IMR-90 (cell line): ENCODE data around the gene TRAP1. TPM values are rescaled to one million over a fixed set of nuclear protein-coding genes. Genes with fewer than 3 reads are reported as not detected.

Source experiments
- ATAC-seq: fragments of 200-7000 bp; cut with Tn5 transposase; 2 replicates; pipeline ENCODE4 v1.9.1; 2020; ENCODE audit warnings: low read depth, mild to moderate bottlenecking, moderate library complexity
- BruUV-seq: library from RNA; stranded (reverse); fragments of 400-500 nt; replicated peaks from 2 replicates; lab custom pipeline; 2021; lab: Mats Ljungman, UMichigan
- CTCF ChIA-PET: fragments of 300-600 bp; formaldehyde crosslinking; extraction: SDS; loops from one replicate; lab custom pipeline; 2021; ENCODE audit warnings: antibody characterized with exemption; lab: Yijun Ruan, JAX
- POLR2A ChIA-PET: fragments of 300-600 bp; sonication (Branson Sonifier 250); formaldehyde crosslinking; loops from one replicate; lab custom pipeline; 2022; ENCODE audit warnings: antibody characterized with exemption; ENCODE audit not compliant: unreplicated experiment; lab: Charles Lee
- DNase-seq: peaks from one replicate; pipeline ENCODE4 v3.0.0; 2013
- H2AFZ ChIP-seq: replicated peaks from 2 replicates; pipeline ENCODE3; 2013; ENCODE audit warnings: low read length, mild to moderate bottlenecking; ENCODE audit not compliant: poor library complexity
- H2AK5ac ChIP-seq: 2 replicates; pipeline ENCODE4 v1.6.1; 2013; ENCODE audit warnings: low read depth, low read length, inconsistent platforms
- H2AK9ac ChIP-seq: replicated peaks from 2 replicates; pipeline ENCODE3; 2013; ENCODE audit warnings: mild to moderate bottlenecking, low read depth, low read length, moderate library complexity; ENCODE audit not compliant: poor library complexity
- H2BK120ac ChIP-seq: 2 replicates; pipeline ENCODE4 v1.6.1; 2013; ENCODE audit warnings: low read depth, low read length, inconsistent platforms
- H2BK15ac ChIP-seq: 3 replicates; pipeline ENCODE4 v1.6.1; 2013; ENCODE audit warnings: low read depth, low read length, inconsistent platforms
- H2BK20ac ChIP-seq: 2 replicates; pipeline ENCODE4 v1.6.1; 2013; ENCODE audit warnings: low read depth, mild to moderate bottlenecking, inconsistent platforms, low read length, moderate library complexity
- H2BK5ac ChIP-seq: 2 replicates; pipeline ENCODE4 v1.6.1; 2013; ENCODE audit warnings: mild to moderate bottlenecking, low read depth, low read length, inconsistent platforms; ENCODE audit not compliant: poor library complexity, severe bottlenecking
- H3K14ac ChIP-seq: replicated peaks from 2 replicates; pipeline ENCODE4 v1.6.1; 2013; ENCODE audit warnings: low read depth, low read length, inconsistent platforms
- H3K18ac ChIP-seq: 2 replicates; pipeline ENCODE4 v1.6.1; 2013; ENCODE audit warnings: low read depth, low read length, control low read depth
- H3K23ac ChIP-seq: 2 replicates; pipeline ENCODE4 v1.6.1; 2013; ENCODE audit warnings: low read depth, low read length, inconsistent platforms
- H3K27ac ChIP-seq: 2 replicates; pipeline ENCODE4 v1.5.1; 2013; ENCODE audit warnings: mild to moderate bottlenecking, control low read depth, low read length; ENCODE audit not compliant: insufficient read depth
- H3K27me3 ChIP-seq: 2 replicates; pipeline ENCODE4 v1.6.1; 2013; ENCODE audit warnings: low read length; ENCODE audit not compliant: control insufficient read depth, insufficient read depth
- H3K36me3 ChIP-seq: 2 replicates; pipeline ENCODE4 v1.6.1; 2013; ENCODE audit warnings: low read length, mixed read lengths; ENCODE audit not compliant: control insufficient read depth, insufficient read depth
- H3K4ac ChIP-seq: 2 replicates; pipeline ENCODE4 v1.6.1; 2013; ENCODE audit warnings: low read depth, low read length, inconsistent platforms
- H3K4me1 ChIP-seq: 2 replicates; pipeline ENCODE4 v1.6.1; 2013; ENCODE audit warnings: low read length, mixed read lengths; ENCODE audit not compliant: control insufficient read depth, insufficient read depth
- H3K4me2 ChIP-seq: 2 replicates; pipeline ENCODE4 v1.6.1; 2013; ENCODE audit warnings: low read depth, mild to moderate bottlenecking, control low read depth, low read length, moderate library complexity
- H3K4me3 ChIP-seq: 2 replicates; pipeline ENCODE4 v1.5.1; 2013; ENCODE audit warnings: low read depth, mild to moderate bottlenecking, control low read depth, low read length, moderate library complexity; ENCODE audit not compliant: insufficient read depth
- H3K56ac ChIP-seq: 2 replicates; pipeline ENCODE4 v1.6.1; 2013; ENCODE audit warnings: low read length, inconsistent platforms; ENCODE audit not compliant: insufficient read depth; ENCODE audit errors: extremely low read depth
- H3K79me1 ChIP-seq, 2 experiments: 2 replicates each; pipeline ENCODE4 v1.6.1; 2013; ENCODE audit warnings: low read length in 2 of 2, inconsistent platforms in 1 of 2, low read depth in 1 of 2
- H3K9ac ChIP-seq: 2 replicates; pipeline ENCODE4 v1.6.1; 2013; ENCODE audit warnings: low read depth, low read length, control low read depth
- H3K9me1 ChIP-seq: 2 replicates; pipeline ENCODE4 v1.6.1; 2013; ENCODE audit warnings: low read length, inconsistent platforms; ENCODE audit not compliant: insufficient read depth
- H3K9me3 ChIP-seq: 2 replicates; pipeline ENCODE4 v1.6.1; 2013; ENCODE audit warnings: low read length; ENCODE audit not compliant: control insufficient read depth, insufficient read depth
- H4K20me1 ChIP-seq: 2 replicates; pipeline ENCODE4 v1.6.1; 2013; ENCODE audit warnings: low read length, inconsistent platforms; ENCODE audit not compliant: insufficient read depth
- H4K5ac ChIP-seq: 2 replicates; pipeline ENCODE4 v1.6.1; 2013; ENCODE audit warnings: mild to moderate bottlenecking, low read depth, low read length, control low read depth
- H4K8ac ChIP-seq, 2 experiments: 2 replicates each; pipeline ENCODE4 v1.6.1; 2013; ENCODE audit warnings: low read depth in 2 of 2, low read length in 2 of 2, control low read depth in 1 of 2, inconsistent platforms in 1 of 2
- H4K91ac ChIP-seq: 2 replicates; pipeline ENCODE4 v1.6.1; 2013; ENCODE audit warnings: low read depth, low read length, inconsistent platforms; ENCODE audit not compliant: insufficient read depth
- BHLHE40 ChIP-seq: fragments of 150-350 bp; IDR thresholded peaks from 2 replicates; pipeline ENCODE4 v1.6.1; 2016; ENCODE audit warnings: mild to moderate bottlenecking, low read depth, low read length
- CEBPB ChIP-seq: IDR thresholded peaks from 2 replicates; pipeline ENCODE4 v1.6.1; 2012; ENCODE audit warnings: low read depth, low read length, improper control_type of control experiment
- CHD1 ChIP-seq: IDR thresholded peaks from 2 replicates; pipeline ENCODE4 v1.6.1; 2012; ENCODE audit warnings: low read depth, low read length, improper control_type of control experiment
- ELK1 ChIP-seq: fragments of 150-350 bp; IDR thresholded peaks from 2 replicates; pipeline ENCODE4 v1.6.1; 2016; ENCODE audit warnings: low read depth, mild to moderate bottlenecking, low read length, moderate library complexity, borderline replicate concordance
- FOS ChIP-seq: fragments of 150-350 bp; IDR thresholded peaks from 2 replicates; pipeline ENCODE4 v1.6.1; 2016; ENCODE audit warnings: low read depth, low read length
- MXI1 ChIP-seq: IDR thresholded peaks from 2 replicates; pipeline ENCODE4 v1.6.1; 2012; ENCODE audit warnings: low read depth, mild to moderate bottlenecking, low read length, moderate library complexity, borderline replicate concordance
- NFE2L2 ChIP-seq: fragments of 150-350 bp; IDR thresholded peaks from 2 replicates; pipeline ENCODE4 v1.6.1; 2016; ENCODE audit warnings: low read depth, mild to moderate bottlenecking, low read length
- POLR2A ChIP-seq: IDR thresholded peaks from 2 replicates; pipeline ENCODE4 v1.6.1; 2012; ENCODE audit warnings: mild to moderate bottlenecking, low read depth, low read length
- RAD21 ChIP-seq: IDR thresholded peaks from 2 replicates; pipeline ENCODE4 v1.6.1; 2012; ENCODE audit warnings: low read length, improper control_type of control experiment
- SMC3 ChIP-seq: fragments of 150-350 bp; IDR thresholded peaks from 2 replicates; pipeline ENCODE4 v1.6.1; 2016; ENCODE audit warnings: low read depth, mild to moderate bottlenecking, antibody characterized with exemption, low read length, moderate library complexity
- WGBS, 2 experiments: methylation state at CpG; one replicate each; pipeline versions ENCODE4 v1.1.5 to v1.1.7; 2013; ENCODE audit warnings: missing lambda C conversion rate in 2 of 2; ENCODE audit not compliant: insufficient read length in 1 of 2; ENCODE audit errors: extremely low coverage in 2 of 2; 5-methylcytosine and 5-hydroxymethylcytosine counted together
- dilution Hi-C: fragments of 300-500 bp; cut with HindIII; formaldehyde crosslinking; loops from one replicate; pipeline ENCODE4 v1.14.3; 2018; ENCODE audit warnings: low sequenced_read_pairs; ENCODE audit not compliant: unreplicated experiment
- in situ Hi-C: fragments of 300-500 bp; cut with MboI; formaldehyde crosslinking; loops from 3 replicates; pipeline ENCODE4 v1.14.3; 2019; ENCODE audit warnings: low sequenced_read_pairs, inconsistent platforms, mixed read lengths
- intact Hi-C: fragments of 100-400 bp; cut with micrococcal nuclease; formaldehyde crosslinking; loops from 2 replicates; pipeline ENCODE4 v1.10.0; 2022
- polyA plus RNA-seq, 3 experiments: library from polyadenylated mRNA; depleted of rRNA; stranded (reverse); fragments of >200 nt; gene quantifications; 2 replicates each; pipeline ENCODE4 v1.2.3, GENCODE V29; 2012; ENCODE audit warnings: low replicate concordance in 1 of 3
- total RNA-seq: library from RNA; depleted of rRNA; stranded (reverse); fragments of >200 nt; gene quantifications from 2 replicates; pipeline ENCODE4 v1.2.3, GENCODE V29; 2012
- TF ChIP-seq, protein P1 (sequence below): fragments of 150-350 bp; IDR thresholded peaks from 2 replicates; pipeline ENCODE4 v1.6.1; 2017; ENCODE audit warnings: mild to moderate bottlenecking, antibody characterized with exemption, low read length, low read depth

Gene TRAP1
- total and polyA plus RNA-seq, 2 of the 4 experiments (the other 2 are of a cell fraction), result 139 to 145 TPM

GRCh38 chr16:3642397-3643094, 74.8 kb downstream of the TRAP1 start (continued):
- TF ChIP-seq SMC3, result no peak

GRCh38 chr16:3641801-3642396, 75.4 kb downstream of the TRAP1 start:
- CTCF ChIA-PET, result no interaction called here
- no peak overlapping the region for H3K27ac ChIP-seq
- DNase-seq (no peak), ATAC-seq (no peak)
- no peak for TF ChIP-seq BHLHE40
- no peak for TF ChIP-seq CEBPB
- TF ChIP-seq CHD1, result no peak
- TF ChIP-seq, protein P1, sequence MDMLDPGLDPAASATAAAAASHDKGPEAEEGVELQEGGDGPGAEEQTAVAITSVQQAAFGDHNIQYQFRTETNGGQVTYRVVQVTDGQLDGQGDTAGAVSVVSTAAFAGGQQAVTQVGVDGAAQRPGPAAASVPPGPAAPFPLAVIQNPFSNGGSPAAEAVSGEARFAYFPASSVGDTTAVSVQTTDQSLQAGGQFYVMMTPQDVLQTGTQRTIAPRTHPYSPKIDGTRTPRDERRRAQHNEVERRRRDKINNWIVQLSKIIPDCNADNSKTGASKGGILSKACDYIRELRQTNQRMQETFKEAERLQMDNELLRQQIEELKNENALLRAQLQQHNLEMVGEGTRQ, result no peak
- TF ChIP-seq RAD21, result no peak
- TF ChIP-seq ELK1, result no peak
- no peak for TF ChIP-seq POLR2A
- TF ChIP-seq NFE2L2, result no peak
- TF ChIP-seq MXI1, result no peak
- no peak for TF ChIP-seq FOS
- no peak for TF ChIP-seq SMC3
- no TSS peak for BruUV-seq
- H3K9me3 ChIP-seq, result no peaks in the 10 kb centered on the region
- no peak overlapping the region for H3K56ac ChIP-seq
- no peak overlapping the region for H4K5ac ChIP-seq
- no peak overlapping the region for H2BK120ac ChIP-seq
- no peak overlapping the region for H4K91ac ChIP-seq
- peaks cover 12 to 19% of the 10 kb centered on the region in 2 experiments for H3K79me1 ChIP-seq
- in situ Hi-C loops, result no loop called here
- no peak overlapping the region for H3K9ac ChIP-seq
- H3K14ac ChIP-seq, result no peak overlapping the region
- no peak overlapping the region for H4K8ac ChIP-seq
- no peak overlapping the region for H3K4me3 ChIP-seq
- peaks cover 14% of the 10 kb centered on the region for H3K9me1 ChIP-seq
- no peaks in the 10 kb centered on the region; the same call in none of the 2 replicates for H4K20me1 ChIP-seq
- no peak overlapping the region for H2BK15ac ChIP-seq
- H2AK5ac ChIP-seq, result no peak overlapping the region
- no peak overlapping the region for H3K23ac ChIP-seq
- H3K4me2 ChIP-seq, result no peak overlapping the region
- POLR2A ChIA-PET, result no interaction called here
- H3K27me3 ChIP-seq, result no peaks in the 10 kb centered on the region
- H3K4me1 ChIP-seq, result peaks cover 16% of the 10 kb centered on the region
- H2AFZ ChIP-seq, result no peak overlapping the region
- no peak overlapping the region for H2BK5ac ChIP-seq
- no peak overlapping the region for H3K18ac ChIP-seq
- H2AK9ac ChIP-seq, result no peak overlapping the region
- H3K4ac ChIP-seq, result no peak overlapping the region
- peaks cover 9% of the 10 kb centered on the region; the same call in 1 of the 2 replicates for H3K36me3 ChIP-seq
- H2BK20ac ChIP-seq, result no peak overlapping the region
- 87% methylated on average over 7 of the region's 9 CpGs; no CpG with 5 or more reads in 1 of the 2 experiments for WGBS, 2 experiments
- dilution Hi-C loops, result no loop called here
- intact Hi-C loops, result no loop called here
